HG02642 (cell line): Measurements from ENCODE around the gene LACC1.
A peak's percentile ranks its signal among the peaks of the same experiment; 100 is the strongest.

Source experiments
- ATAC-seq: cut with Tn5 transposase; IDR thresholded peaks from one replicate; pipeline ENCODE4 v1.9.1; 2021; ENCODE audit warnings: mild to moderate bottlenecking; ENCODE audit not compliant: unreplicated experiment, poor library complexity

The LACC1 gene

GRCh38 chr13:43879755-43880181, at the start of gene LACC1:
Gene LACC1 (plus strand): TSS chr13:43879904. CDS start chr13:43880986, 1,082 bp downstream.
- ATAC-seq, result peak; percentile 58

GRCh38 chr13:43830497-43830881, 49.2 kb upstream of the LACC1 start:
- ATAC-seq, result no peak

- no peak for ATAC-seq
These were observed 48.6 kb upstream of the LACC1 start for GRCh38 chr13:43831088-43831487.

- ATAC-seq, result no peak
These were observed 44.0 kb upstream of the LACC1 start for GRCh38 chr13:43835701-43836100.

GRCh38 chr13:43838909-43839308, 40.8 kb upstream of the LACC1 start:
- ATAC-seq, result no peak

DNA sequence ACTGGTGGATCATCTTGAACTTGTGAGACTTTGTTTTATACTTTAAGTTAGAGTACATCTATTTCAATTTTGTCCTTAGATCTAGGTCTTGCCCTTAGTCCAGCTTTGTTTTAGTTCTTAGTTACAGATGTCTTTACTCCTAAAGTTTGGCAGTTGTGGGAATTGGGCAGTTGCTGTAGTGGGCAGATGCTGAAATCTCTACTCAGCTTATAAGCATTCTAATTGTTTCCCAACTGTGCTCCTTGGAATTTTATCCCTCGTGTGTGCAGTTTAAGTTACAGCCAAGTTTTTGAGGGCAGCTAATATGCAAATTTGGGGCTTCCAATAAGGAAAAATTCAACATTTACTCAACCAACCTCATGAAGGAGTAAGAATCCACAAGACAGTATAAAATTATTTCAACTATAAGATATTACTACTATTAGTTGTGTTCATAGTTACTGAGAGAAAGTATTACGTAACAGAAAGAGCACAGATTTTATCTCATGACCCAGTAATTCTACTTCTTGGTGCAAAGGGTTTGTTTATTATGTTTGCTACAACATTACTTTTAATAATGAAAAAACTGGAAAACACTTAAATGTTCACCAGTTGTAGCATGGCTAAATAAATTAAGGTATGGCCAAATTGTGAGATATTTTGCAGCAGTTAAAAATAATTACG, 33.1 kb upstream of the LACC1 start:
- ATAC-seq, result no peak

DNA sequence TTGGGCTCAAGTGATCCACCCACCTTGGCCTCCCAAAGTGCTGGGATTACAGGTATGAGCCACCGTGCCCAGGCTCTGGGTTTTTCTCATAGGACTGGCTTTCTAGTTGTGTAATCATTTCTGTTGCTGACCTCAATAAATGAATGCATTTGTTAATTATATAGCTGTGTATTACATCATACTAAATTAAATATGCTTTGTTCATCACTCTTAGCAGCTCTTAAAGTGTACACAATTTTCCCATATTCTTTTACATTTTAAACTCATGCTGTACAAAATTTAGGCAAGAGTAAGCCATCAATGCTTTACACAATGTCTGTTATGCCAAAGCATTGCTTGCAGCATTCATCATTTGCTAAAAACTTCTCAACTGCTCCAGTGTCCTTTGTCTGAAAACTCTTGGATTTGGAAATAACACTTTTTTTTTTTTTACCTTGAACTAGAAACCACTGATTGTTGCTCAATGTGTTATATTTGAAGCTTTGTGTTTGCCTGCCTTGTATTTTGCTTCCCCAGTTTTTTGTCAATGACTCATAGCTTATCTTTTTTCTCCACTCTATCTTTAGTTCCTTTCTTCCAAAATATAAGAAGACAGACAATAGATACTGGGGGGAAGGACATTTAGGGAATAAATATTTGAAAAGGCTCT, 31.6 kb upstream of the LACC1 start:
- no peak for ATAC-seq

DNA sequence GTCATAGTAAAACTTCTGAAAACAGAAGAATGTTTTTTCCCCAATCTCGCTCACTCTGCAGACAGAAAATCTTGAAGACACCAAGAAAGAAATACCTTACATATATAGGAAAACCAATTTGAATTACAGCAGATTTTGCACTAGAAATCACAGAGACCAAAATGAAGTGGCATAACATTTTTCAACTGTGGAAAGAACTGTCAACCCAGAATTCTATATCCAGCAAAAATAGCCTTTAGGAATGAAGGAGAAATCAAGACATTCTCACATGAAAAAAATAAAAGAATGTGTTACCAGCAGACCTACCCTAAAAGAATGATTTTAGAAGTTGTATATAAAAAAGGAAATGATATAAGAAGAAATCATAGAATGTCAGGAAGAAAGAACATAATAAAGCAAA, 28.8 kb upstream of the LACC1 start:
- ATAC-seq, result no peak

DNA sequence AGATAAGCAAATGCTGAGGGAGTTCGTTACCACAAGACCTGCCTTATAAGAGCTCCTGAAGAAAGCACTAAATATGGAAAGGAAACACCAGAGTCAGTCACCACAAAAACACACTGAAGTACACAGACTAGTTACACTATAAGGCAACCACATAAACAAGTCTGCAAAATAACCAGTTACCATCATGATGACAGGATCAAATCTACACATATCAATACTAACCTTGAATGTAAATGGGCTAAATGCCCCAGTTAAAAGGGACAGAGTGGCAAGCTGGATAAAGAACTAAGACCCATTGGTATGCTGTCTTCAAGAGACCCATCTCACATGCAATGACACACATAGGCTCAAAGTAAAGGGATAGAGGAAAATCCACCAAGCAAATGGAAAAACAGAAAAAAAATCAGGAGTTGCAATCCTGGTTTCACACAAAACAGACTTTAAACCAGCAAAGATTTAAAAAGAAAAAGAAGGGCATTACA, 26.7 kb upstream of the LACC1 start:
- ATAC-seq, result no peak

DNA sequence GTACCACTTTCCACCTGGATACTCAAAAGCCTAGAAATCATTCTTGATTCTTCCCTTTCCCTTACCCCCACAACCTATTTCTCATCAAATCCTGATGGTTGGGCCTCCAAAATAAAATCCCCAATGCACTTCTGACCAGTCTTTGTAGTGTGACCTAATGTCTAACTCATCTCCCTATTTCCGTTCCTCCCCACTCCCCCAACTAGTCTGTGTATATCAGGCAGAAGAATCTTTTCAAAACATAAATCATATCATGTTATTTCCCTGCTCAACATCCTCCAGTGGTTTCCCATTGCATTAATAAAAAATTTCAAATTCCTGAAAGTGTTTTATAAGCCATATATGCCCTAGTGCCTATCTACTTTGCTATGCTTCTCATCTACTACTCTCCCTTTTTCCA, 17.8 kb upstream of the LACC1 start:
- ATAC-seq, result no peak

GRCh38 chr13:43864921-43865320, 14.8 kb upstream of the LACC1 start:
- ATAC-seq, result no peak

DNA sequence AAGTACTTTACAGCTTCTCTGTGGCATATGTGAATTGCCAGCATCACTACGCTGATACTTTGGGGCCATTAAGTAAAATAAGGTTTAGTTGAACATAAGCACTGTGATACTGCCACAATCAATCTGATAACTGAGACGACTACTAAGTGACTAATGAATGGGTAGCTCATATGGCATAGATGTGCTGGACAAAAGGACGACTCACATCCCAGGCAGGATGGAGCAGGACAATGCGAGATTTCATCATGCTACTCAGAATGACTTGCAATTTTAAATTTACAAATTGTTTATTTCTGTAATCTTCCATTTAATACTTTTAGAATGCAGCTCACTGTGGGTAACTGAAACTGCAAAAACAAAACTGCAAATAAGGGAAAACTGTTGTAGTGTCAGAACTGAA, 13.8 kb upstream of the LACC1 start:
- ATAC-seq, result no peak

DNA sequence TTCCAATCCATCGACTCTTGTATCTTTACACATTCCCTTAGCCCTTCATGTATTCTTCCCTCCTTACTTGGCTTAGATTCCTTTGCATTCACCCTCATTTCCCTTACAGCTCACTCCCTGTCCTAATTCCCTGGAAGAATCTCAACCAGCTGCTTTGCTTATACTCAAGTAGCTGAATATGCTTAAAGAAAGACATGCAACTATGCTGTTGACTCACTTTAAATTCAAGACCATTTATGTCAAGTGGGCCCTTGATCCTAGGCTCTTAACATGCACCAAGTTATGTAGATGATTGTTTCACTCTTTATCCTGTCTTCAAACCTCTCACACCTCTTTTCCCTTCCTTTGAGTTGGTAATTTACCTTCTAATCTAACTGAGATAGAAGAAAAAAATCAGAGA, 7.5 kb upstream of the LACC1 start:
- ATAC-seq, result no peak

DNA sequence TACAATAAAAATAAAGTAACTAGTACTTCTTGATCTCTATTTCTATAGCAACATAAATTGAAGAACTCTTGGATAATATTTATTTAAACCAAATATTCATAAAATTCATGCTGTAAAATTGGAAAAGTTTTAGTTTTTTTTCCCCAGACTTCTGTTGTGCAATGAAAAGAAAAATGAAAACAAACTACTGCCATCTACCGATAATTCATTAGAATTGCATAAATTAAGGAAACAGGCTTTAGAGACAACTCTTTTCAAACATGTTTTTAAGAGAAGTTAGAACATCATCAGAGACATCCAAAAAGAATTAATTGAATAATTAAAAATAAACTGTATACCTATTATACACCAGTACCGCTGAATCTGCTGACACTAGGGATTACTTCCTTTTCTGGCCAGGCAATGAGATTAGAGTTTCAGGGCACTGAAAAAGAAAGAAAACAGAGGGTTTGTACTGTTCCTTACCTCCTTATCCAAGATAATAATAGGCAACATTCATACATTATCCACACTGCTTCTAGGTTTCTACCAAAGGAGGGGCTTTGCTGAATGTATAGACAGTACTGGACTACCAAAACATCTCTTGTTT, 5.1 kb upstream of the LACC1 start:
- ATAC-seq, result no peak

GRCh38 chr13:43876366-43876765, 3.3 kb upstream of the LACC1 start:
- no peak for ATAC-seq

DNA sequence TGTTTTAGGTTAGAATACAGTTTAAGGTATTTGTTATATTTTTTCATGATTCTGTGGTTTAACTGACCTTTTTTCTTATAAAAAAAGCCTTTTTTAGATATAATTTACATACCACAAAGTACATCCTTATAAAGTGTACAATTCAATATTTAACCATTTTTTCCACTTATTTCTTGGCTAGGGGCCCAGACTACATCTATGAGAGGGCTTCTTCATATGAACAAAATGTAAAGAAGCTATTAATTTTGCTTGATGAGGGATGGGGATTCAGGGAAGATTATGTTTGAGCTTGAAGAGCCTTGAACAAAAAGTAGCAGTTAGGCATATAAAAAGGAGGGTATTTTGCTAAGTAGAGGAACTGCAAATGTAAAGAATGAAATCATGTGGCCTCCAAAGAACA, 2.4 kb upstream of the LACC1 start:
- no peak for ATAC-seq

- no peak for ATAC-seq
These were observed 1.9 kb upstream of the LACC1 start for GRCh38 chr13:43877766-43878165.

DNA sequence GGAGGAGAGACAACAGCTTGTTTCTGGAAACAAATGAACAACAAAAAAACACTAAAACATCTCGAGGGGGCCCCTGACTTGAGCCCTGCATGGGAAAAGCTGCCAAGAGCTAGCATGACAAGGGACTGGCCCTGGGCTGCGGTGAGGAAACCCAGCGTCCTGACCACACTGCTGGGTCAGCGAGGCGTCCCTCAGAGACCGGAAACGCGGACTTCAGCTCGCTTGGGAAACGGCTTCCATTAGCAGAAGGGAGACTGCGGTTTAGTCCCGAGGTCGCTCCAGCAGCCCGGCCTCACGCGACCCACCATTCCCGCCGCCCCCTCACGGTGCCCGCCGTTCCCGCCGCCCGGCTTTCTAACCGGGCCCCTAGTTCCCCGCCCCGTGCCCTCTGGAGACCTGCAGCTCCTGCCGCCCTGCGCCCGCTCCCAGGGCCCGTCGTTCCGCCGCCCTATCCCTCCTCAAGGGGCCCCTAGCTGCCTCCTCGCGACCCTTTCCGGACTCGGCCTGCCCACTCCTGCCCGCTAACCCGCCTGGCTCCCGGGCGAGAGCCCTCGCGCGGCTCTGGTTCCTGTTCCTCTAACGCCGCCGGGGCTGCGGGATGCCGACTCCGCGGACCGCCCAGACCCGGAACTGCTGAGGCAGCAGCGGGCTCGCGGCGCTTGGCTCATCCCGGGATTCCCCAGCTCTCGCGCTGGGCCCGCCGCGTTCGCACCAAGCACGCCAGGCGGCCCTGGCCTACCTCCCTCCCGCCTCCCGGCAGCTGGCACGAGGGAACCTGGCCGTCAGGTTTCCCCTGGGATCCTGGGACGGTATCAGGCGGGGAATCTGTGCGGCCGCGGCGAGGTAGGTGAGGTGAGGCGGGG, 581 bp upstream of the LACC1 start, which contains the start of gene CCDC122:
CCDC122 (minus strand) TSS at position 849 of the 863 bp plus-strand sequence. CDS start 10,364 bp downstream, outside the sequence.
- ATAC-seq, result peak; percentile 84

- no peak for ATAC-seq
These were observed 631 bp downstream of the LACC1 start for GRCh38 chr13:43880214-43880855.

DNA sequence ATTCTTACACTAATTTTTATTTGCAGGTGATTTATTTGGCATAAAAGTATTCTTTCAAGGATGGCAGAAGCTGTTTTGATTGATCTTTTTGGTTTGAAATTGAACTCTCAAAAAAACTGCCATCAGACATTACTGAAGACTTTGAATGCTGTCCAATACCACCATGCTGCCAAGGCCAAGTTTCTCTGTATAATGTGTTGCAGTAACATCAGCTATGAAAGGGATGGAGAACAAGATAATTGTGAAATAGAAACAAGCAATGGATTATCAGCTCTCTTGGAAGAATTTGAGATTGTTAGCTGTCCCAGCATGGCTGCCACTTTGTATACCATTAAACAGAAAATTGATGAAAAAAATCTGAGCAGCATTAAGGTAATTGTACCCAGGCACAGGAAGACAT, 1.2 kb downstream of the LACC1 start:
- no peak for ATAC-seq
